Loucy (cell line): ENCODE results near the gene LY6G6F.
A peak's percentile ranks its signal among the peaks of the same experiment; 100 is the strongest.

Experiments
- H2AFZ ChIP-seq: fragments of 200-600 bp; sonication (generic); 2 replicates; pipeline ENCODE4 v1.6.0; 2016; ENCODE audit warnings: antibody characterized with exemption, mild to moderate bottlenecking, low read length, moderate library complexity
- H3F3A ChIP-seq: fragments of 200-600 bp; 2 replicates; pipeline ENCODE4 v1.6.0; 2016; ENCODE audit warnings: antibody characterized with exemption, low read depth, mild to moderate bottlenecking
- H3K27me3 ChIP-seq: fragments of 200-600 bp; sonication (generic); 2 replicates; pipeline ENCODE4 v1.6.1; 2014; ENCODE audit warnings: low read length, mild to moderate bottlenecking; ENCODE audit not compliant: insufficient read depth, poor library complexity, severe bottlenecking
- H3K36me3 ChIP-seq: fragments of 200-600 bp; sonication (generic); 2 replicates; pipeline ENCODE4 v1.6.1; 2016; ENCODE audit warnings: low read length; ENCODE audit not compliant: insufficient read depth
- H3K4me1 ChIP-seq: fragments of 200-600 bp; sonication (generic); 2 replicates; pipeline ENCODE4 v1.5.1; 2014; ENCODE audit warnings: low read length, mild to moderate bottlenecking; ENCODE audit not compliant: insufficient read depth, poor library complexity, severe bottlenecking
- H3K4me2 ChIP-seq: fragments of 200-600 bp; sonication (generic); 2 replicates; pipeline ENCODE4 v1.6.0; 2014; ENCODE audit warnings: antibody characterized with exemption, low read length, low read depth, mild to moderate bottlenecking; ENCODE audit not compliant: poor library complexity, severe bottlenecking
- H3K4me3 ChIP-seq: fragments of 200-600 bp; sonication (generic); 2 replicates; pipeline ENCODE4 v1.5.1; 2014; ENCODE audit warnings: low read length, mild to moderate bottlenecking, mixed read lengths; ENCODE audit not compliant: poor library complexity, severe bottlenecking
- H3K79me2 ChIP-seq: fragments of 200-600 bp; sonication (generic); 2 replicates; pipeline ENCODE4 v1.6.1; 2014; ENCODE audit warnings: low read length; ENCODE audit not compliant: insufficient read depth
- H3K9ac ChIP-seq: fragments of 200-600 bp; sonication (generic); 2 replicates; pipeline ENCODE4 v1.6.0; 2014; ENCODE audit warnings: mild to moderate bottlenecking, low read depth, low read length, moderate library complexity; ENCODE audit not compliant: poor library complexity, severe bottlenecking
- H3K9me2 ChIP-seq: fragments of 200-600 bp; sonication (generic); replicated peaks from 2 replicates; pipeline ENCODE4 v1.6.1; 2016; ENCODE audit warnings: low read depth, low read length, mixed read lengths
- H3K9me3 ChIP-seq: fragments of 200-600 bp; sonication (generic); 2 replicates; pipeline ENCODE4 v1.6.1; 2014; ENCODE audit warnings: mild to moderate bottlenecking, antibody characterized with exemption, low read length, low read depth; ENCODE audit not compliant: insufficient read depth
- H4K20me1 ChIP-seq: fragments of 200-600 bp; sonication (generic); 2 replicates; pipeline ENCODE4 v1.6.0; 2014; ENCODE audit warnings: antibody characterized with exemption, low read length, mild to moderate bottlenecking; ENCODE audit not compliant: insufficient read depth, poor library complexity, severe bottlenecking
- EZH2phosphoT487 ChIP-seq: fragments of 200-600 bp; IDR thresholded peaks from 2 replicates; pipeline ENCODE4 v1.6.1; 2018; ENCODE audit warnings: antibody characterized with exemption, mild to moderate bottlenecking, moderate library complexity, borderline replicate concordance
- TF ChIP-seq, protein P1 (sequence below): fragments of 200-600 bp; sonication (generic); conservative IDR thresholded peaks from 2 replicates; pipeline ENCODE4 v1.5.1; 2014; ENCODE audit warnings: mild to moderate bottlenecking, antibody characterized with exemption, low read length

The LY6G6F gene

DNA sequence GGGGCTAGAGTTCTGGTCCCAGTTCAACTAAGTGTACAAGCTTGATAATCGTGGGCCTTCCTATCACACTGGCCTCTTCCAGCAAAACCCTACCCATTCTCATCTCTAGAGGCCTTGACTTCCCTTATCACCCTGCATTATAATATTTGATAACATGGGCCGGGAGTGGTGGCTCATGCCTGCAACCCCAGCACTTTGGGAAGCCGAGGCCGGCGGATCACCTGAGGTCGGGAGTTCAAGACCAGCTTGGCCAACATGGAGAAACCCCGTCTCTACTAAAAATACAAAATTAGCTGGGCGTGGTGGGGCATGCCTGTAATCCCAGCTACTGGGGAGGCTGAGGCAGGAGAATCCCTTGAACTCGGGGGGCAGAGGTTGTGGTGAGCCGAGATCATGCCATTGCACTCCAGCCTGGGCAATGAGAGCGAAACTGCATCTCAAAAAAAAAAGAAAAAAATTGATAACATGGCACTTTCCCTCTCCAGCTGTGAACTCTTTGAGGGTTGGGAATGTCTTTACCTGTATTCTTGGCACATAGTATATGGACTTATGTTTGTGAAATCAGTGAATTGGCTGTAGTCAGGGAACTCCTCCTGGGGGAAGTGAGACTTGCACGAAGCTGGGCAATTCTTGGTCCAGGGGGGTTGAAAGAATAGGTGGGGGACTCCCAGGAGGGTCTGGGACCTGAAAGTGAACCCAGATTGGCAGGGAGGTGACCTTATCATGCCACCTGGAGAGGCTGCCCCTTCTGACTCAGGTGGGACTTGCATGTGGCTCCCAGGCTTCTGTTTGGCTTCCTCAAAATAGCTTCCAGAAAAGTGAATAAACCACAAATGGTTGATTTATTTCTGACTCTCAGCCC lies 45.2 kb upstream of the LY6G6F start:
- TF ChIP-seq EZH2phosphoT487 = no peak
- Histone ChIP-seq H3K9ac (peak overlapping the region; percentile 88), H3K27me3 (no peaks in the 10 kb centered on the region), H3K79me2 (peaks cover 61% of the 10 kb centered on the region), H4K20me1 (peaks cover 15% of the 10 kb centered on the region), H2AFZ (no peak overlapping the region), H3K36me3 (no peaks in the 10 kb centered on the region), H3F3A (no peaks in the 10 kb centered on the region), H3K4me2 (peak overlapping the region; percentile 93), H3K4me3 (peak overlapping the region; percentile 92), H3K9me2 (no peaks in the 10 kb centered on the region), H3K4me1 (peaks cover 53% of the 10 kb centered on the region), H3K9me3 (no peaks in the 10 kb centered on the region)

DNA sequence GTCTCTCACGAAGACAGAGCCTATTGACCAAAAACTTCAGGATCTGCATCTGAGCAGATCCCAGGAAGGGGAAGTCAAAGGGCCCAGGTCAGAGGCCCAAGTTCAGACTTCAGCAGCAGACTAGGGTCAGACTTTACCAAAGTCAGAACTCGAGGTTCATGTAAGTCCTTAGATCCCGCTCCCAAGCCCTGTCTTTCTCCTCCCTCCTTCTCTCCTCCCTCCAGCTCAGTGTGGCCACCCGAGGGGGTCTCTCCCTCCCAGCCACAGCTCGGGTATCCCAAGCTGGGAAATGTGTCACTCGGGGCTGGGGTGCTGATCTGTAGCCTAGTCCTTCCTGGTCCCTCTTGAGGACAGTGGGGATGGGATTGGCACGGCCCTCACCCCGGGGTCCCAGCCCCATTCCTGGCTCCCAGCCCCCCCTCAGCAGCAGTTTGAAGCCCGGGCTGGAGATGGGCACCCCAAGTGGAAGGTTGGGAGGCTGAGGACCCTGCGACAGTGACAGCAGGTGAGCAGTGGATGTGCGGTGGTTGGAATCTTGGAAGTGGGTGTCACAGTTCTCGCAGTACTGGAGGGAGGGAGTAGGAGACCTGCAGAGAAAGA lies 44.4 kb upstream of the LY6G6F start:
- Histone ChIP-seq H3K9me2 (no peaks in the 10 kb centered on the region), H3K4me1 (peaks cover 59% of the 10 kb centered on the region), H3K27me3 (no peaks in the 10 kb centered on the region), H3K9me3 (no peaks in the 10 kb centered on the region), H3K36me3 (peaks cover under 1% of the 10 kb centered on the region; the same call in 1 of the 2 replicates), H3K4me2 (peak overlapping the region; percentile 95), H3K79me2 (peaks cover 69% of the 10 kb centered on the region), H3F3A (no peaks in the 10 kb centered on the region), H4K20me1 (peaks cover 20% of the 10 kb centered on the region), H3K9ac (no peak overlapping the region), H2AFZ (no peak overlapping the region), H3K4me3 (no peak overlapping the region)
- TF ChIP-seq EZH2phosphoT487 = no peak
- TF ChIP-seq, protein P1, sequence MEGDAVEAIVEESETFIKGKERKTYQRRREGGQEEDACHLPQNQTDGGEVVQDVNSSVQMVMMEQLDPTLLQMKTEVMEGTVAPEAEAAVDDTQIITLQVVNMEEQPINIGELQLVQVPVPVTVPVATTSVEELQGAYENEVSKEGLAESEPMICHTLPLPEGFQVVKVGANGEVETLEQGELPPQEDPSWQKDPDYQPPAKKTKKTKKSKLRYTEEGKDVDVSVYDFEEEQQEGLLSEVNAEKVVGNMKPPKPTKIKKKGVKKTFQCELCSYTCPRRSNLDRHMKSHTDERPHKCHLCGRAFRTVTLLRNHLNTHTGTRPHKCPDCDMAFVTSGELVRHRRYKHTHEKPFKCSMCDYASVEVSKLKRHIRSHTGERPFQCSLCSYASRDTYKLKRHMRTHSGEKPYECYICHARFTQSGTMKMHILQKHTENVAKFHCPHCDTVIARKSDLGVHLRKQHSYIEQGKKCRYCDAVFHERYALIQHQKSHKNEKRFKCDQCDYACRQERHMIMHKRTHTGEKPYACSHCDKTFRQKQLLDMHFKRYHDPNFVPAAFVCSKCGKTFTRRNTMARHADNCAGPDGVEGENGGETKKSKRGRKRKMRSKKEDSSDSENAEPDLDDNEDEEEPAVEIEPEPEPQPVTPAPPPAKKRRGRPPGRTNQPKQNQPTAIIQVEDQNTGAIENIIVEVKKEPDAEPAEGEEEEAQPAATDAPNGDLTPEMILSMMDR = no peak

DNA sequence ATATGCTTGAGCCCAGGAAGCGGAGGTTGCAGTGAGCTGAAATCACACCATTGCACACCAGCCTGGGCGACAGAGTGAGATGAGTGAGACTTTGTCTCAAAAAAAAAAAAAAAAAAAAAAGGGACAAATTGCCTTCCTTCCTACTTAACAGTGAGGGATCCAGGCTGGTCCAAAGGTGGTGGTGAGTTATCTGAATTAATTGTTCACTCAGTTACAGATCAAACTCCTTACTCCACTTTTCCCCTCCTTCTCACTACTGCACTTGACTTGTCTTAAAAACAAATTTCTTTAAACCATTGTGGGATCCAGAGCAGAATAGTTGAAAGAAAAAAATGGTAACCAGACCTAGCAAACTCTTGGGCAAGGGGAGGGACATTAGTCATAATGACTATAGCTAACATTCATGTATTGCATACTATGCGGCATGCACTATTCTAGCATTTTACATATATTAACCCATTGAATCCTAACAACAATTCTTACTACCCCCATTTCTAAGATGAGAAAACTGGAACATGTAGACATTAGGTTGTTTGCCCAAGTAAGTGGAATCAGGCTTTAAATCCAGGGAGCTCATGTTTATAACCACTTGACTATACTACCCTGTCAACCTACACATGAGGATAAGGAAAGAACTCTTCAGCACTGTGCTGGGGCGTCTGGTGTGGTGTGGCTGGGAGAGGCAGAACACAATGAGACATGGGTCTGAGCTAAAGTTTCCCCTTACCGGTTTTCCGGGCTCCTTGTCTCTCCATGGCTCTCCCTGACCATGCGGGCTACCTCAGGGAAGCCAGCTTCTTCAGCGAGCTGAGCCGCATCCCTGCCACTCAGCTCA lies 43.3 kb upstream of the LY6G6F start:
- H3K9ac ChIP-seq = peak overlapping the region; percentile 98
- peaks cover 74% of the 10 kb centered on the region for H3K79me2 ChIP-seq
- no peak overlapping the region for H2AFZ ChIP-seq
- H4K20me1 ChIP-seq = peaks cover 25% of the 10 kb centered on the region
- no peaks in the 10 kb centered on the region for H3K27me3 ChIP-seq
- H3F3A ChIP-seq = no peaks in the 10 kb centered on the region
- peaks cover 12% of the 10 kb centered on the region; the same call in 1 of the 2 replicates for H3K36me3 ChIP-seq
- no peak for TF ChIP-seq EZH2phosphoT487
- TF ChIP-seq, protein P1 = no peak
- H3K4me1 ChIP-seq = peaks cover 59% of the 10 kb centered on the region
- peak overlapping the region; percentile 95 for H3K4me2 ChIP-seq
- no peaks in the 10 kb centered on the region for H3K9me2 ChIP-seq
- no peaks in the 10 kb centered on the region for H3K9me3 ChIP-seq
- H3K4me3 ChIP-seq = peak overlapping the region; percentile 88
